ENCODE data around the gene GAL3ST3. TPM values are rescaled to one million over a fixed set of nuclear protein-coding genes. Genes with fewer than 3 reads are reported as not detected.
A peak's percentile ranks its signal among the peaks of the same experiment; 100 is the strongest.

GAL3ST3 gene
- total RNA-seq, 1 donor from 2014 or later = 1.8 TPM

DNA sequence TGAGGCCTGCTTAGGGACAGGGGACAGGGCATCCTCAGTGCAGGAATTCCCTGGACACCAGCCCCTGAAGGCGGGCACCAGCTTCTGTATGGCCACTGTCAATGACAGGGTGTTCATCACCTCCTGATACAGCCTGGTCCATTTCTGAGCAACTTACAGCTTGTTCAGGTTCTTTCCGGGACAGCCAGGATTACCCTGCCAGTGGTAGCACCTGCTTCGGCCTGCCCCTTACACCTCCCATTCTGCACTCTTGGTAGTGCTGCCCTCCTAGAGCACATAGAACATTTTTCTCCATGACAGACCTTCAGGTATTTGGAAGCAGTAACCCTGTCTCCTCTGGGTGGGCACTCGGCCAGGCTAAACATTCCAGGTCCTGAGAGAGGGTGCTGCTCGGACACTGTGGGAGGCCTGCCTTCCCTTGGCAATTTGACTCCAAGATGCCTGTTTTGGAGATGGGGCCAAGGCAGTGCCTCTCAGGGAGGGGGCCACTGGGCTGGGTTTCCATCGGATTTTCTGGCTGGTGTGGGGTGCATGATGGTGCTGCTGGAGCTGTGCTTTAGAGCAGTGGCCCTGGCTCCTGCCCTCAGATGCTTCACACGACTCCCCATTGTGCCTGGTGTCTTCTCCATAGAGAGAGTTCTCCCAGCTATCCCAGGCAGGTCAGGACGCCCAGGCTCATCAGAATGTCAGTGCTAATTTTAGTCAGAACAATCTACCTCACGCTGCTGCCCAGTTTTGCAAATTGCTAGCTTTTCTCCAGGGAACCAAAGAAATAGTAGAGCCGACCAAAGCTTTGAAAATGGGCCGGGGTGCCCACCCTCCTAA is 1.2 kb downstream of the GAL3ST3 start:
- H3K9me3 Mint-ChIP-seq (ENCODE audit: low read depth) = no peaks in the 10 kb centered on the region
- H3K4me3 Mint-ChIP-seq (ENCODE audit: unreplicated experiment) = peak overlapping the region; percentile 31
- TF ChIP-seq, protein P1, sequence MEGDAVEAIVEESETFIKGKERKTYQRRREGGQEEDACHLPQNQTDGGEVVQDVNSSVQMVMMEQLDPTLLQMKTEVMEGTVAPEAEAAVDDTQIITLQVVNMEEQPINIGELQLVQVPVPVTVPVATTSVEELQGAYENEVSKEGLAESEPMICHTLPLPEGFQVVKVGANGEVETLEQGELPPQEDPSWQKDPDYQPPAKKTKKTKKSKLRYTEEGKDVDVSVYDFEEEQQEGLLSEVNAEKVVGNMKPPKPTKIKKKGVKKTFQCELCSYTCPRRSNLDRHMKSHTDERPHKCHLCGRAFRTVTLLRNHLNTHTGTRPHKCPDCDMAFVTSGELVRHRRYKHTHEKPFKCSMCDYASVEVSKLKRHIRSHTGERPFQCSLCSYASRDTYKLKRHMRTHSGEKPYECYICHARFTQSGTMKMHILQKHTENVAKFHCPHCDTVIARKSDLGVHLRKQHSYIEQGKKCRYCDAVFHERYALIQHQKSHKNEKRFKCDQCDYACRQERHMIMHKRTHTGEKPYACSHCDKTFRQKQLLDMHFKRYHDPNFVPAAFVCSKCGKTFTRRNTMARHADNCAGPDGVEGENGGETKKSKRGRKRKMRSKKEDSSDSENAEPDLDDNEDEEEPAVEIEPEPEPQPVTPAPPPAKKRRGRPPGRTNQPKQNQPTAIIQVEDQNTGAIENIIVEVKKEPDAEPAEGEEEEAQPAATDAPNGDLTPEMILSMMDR (IDR thresholded peaks at IDR 0.05) = no peak
- H3K27me3 Mint-ChIP-seq (ENCODE audit: low read depth) = no peaks in the 10 kb centered on the region
- peak; percentile 47 for DNase-seq (ENCODE audit: low spot score)
- peaks cover 36% of the 10 kb centered on the region for H3K4me1 Mint-ChIP-seq (ENCODE audit: low read depth)
- H3K36me3 Mint-ChIP-seq (ENCODE audit: low read depth) = peaks cover 2% of the 10 kb centered on the region
- peak overlapping the region; percentile 45 for H3K27ac Mint-ChIP-seq (ENCODE audit: unreplicated experiment)

DNA sequence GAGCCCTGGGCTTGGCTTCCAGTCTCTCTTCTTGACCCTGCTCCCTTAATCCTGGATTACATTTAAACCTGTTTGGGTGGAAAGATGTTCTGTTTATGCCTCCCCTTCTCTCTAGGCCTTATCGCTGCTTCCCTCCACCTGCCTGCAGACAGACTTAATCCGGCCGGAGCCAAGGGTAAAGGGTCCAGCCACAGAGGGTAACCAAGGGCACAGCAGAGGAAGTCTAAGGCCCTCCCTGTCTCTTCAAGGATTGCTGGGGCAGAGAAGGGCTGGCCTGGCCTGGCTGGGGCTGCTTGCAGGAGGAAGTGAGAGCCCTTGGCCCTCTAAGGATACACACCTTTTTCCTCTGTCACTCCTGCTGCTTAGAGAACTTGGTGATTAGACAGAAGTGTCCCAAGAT is 2.1 kb downstream of the GAL3ST3 start:
- H3K27me3 Mint-ChIP-seq (ENCODE audit: low read depth) = no peaks in the 10 kb centered on the region
- no peak for DNase-seq (ENCODE audit: low spot score)
- peaks cover 32% of the 10 kb centered on the region for H3K4me1 Mint-ChIP-seq (ENCODE audit: low read depth)
- H3K27ac Mint-ChIP-seq (ENCODE audit: unreplicated experiment) = no peak overlapping the region
- TF ChIP-seq, protein P1 (IDR thresholded peaks at IDR 0.05) = no peak
- H3K36me3 Mint-ChIP-seq (ENCODE audit: low read depth) = no peaks in the 10 kb centered on the region
- no peaks in the 10 kb centered on the region for H3K9me3 Mint-ChIP-seq (ENCODE audit: low read depth)
- H3K4me3 Mint-ChIP-seq (ENCODE audit: unreplicated experiment) = no peak overlapping the region

DNA sequence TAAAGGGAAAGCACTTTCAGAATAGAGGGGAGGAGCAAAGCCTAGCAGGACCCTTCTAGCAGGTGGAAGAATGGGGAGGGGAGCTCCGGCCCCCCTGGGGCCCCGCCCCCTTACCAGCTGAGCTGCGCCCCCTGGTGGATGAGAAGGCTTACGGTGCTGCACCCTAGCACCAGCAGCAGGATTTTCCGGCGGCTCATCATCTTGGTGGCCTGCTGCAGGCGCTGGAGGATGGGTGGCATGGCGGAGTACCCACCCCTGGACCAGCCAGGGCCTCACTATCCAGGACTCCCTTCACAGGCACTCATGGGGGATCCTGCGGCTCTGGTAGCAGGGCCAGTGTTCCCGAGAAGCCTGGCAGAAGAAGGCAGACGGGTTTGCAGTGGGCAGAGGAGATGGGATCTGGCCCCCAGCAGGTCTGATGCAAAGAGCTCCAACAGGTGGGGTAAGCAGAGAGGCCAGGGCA is 3.8 kb downstream of the GAL3ST3 start:
- Mint-ChIP-seq H3K27me3 (ENCODE audit: low read depth) (no peaks in the 10 kb centered on the region), H3K36me3 (ENCODE audit: low read depth) (no peaks in the 10 kb centered on the region), H3K27ac (ENCODE audit: unreplicated experiment) (no peak overlapping the region), H3K4me1 (ENCODE audit: low read depth) (peaks cover 21% of the 10 kb centered on the region), H3K9me3 (ENCODE audit: low read depth) (no peaks in the 10 kb centered on the region), H3K4me3 (ENCODE audit: unreplicated experiment) (no peak overlapping the region)
- no peak for DNase-seq (ENCODE audit: low spot score)
- TF ChIP-seq, protein P1 (IDR thresholded peaks at IDR 0.05) = peak; percentile 97

DNA sequence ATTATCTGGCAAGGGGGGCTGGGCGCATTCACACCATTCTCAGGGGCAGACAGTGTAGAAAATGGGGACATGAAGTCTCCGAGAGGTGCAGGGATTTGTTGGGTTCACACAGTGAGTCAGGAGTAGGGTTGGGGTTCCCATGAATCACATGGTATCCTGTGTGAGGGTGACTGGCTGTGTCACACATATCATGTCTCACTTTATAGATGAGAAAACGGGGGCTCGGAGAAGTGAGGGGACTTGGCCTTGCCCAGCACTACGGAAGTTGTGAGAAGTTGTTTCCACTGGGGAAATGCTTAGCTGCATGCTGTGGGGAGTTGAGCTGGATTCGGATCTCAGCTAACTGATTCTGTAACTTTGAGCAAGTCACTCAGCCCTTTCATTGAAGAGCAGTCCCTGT is 4.2 kb downstream of the GAL3ST3 start:
- H3K4me1 Mint-ChIP-seq (ENCODE audit: low read depth) = peaks cover 21% of the 10 kb centered on the region
- H3K27me3 Mint-ChIP-seq (ENCODE audit: low read depth) = no peaks in the 10 kb centered on the region
- no peaks in the 10 kb centered on the region for H3K36me3 Mint-ChIP-seq (ENCODE audit: low read depth)
- TF ChIP-seq, protein P1 (IDR thresholded peaks at IDR 0.05) = no peak
- H3K4me3 Mint-ChIP-seq (ENCODE audit: unreplicated experiment) = no peak overlapping the region
- no peaks in the 10 kb centered on the region for H3K9me3 Mint-ChIP-seq (ENCODE audit: low read depth)
- no peak for DNase-seq (ENCODE audit: low spot score)
- no peak overlapping the region for H3K27ac Mint-ChIP-seq (ENCODE audit: unreplicated experiment)

DNA sequence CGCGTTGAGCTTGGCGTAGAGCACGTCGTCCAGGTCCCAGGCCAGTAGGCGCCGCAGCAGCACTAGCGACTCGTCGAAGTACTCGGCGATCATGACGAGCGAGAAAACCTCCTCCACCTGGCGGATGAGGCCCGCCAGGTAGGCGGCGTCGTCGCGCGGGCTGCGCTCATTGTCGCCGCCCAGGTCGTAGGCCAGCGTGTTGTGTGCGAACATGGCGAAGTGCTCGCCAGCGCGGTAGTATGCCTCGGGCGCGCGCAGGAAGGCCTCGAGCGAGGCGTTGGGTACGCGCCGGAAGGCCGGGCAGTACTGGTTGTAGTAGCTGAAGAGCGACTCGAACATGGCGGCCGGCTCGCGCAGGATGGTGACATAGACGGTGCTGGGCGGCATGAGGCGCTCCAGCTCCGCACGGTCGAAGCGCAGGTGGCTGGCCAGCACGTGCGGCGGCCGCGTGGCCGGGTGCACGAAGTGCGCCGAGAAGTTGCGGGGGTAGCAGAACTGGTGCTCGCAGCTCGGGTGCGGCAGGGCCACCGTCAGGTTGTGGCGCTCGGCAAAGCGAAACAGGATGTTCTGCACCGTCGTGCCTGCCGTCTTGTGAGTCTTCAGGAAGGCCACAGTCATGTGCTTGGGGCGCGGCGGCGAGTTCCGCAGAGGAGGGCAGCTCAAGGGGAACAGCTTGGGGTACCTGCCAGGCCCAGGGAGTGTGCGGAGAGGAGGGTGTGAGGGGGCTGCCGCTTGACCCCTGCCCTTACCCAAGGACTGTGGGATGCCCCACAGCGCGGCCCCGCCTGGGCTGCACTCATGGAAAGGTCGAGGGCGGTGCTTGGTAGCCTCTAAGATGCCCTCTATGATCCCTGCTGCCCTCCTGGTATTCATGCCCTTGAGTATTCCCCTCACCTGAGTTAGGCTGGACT is 5.7 kb downstream of the GAL3ST3 start:
- TF ChIP-seq, protein P1 (IDR thresholded peaks at IDR 0.05) = no peak
- H3K9me3 Mint-ChIP-seq (ENCODE audit: low read depth) = no peaks in the 10 kb centered on the region
- no peak overlapping the region for H3K4me3 Mint-ChIP-seq (ENCODE audit: unreplicated experiment)
- H3K27me3 Mint-ChIP-seq (ENCODE audit: low read depth) = no peaks in the 10 kb centered on the region
- H3K4me1 Mint-ChIP-seq (ENCODE audit: low read depth) = peaks cover 12% of the 10 kb centered on the region
- DNase-seq (ENCODE audit: low spot score) = no peak
- no peak overlapping the region for H3K27ac Mint-ChIP-seq (ENCODE audit: unreplicated experiment)
- H3K36me3 Mint-ChIP-seq (ENCODE audit: low read depth) = no peaks in the 10 kb centered on the region

All from chondrocyte (in vitro differentiated cells).